WI38 (cell line): ENCODE results near the gene KIF16B.

ENCODE experiments used
- H3K4me3 ChIP-seq: 2 replicates; pipeline ENCODE4 v1.5.1; 2011; ENCODE audit warnings: low read depth, mild to moderate bottlenecking, control low read depth, low read length
- TF ChIP-seq, protein P1 (sequence below): IDR thresholded peaks from 2 replicates; pipeline ENCODE4 v1.5.1; 2012; ENCODE audit warnings: low read depth, mild to moderate bottlenecking, control low read depth, low read length

Gene KIF16B, protein sequence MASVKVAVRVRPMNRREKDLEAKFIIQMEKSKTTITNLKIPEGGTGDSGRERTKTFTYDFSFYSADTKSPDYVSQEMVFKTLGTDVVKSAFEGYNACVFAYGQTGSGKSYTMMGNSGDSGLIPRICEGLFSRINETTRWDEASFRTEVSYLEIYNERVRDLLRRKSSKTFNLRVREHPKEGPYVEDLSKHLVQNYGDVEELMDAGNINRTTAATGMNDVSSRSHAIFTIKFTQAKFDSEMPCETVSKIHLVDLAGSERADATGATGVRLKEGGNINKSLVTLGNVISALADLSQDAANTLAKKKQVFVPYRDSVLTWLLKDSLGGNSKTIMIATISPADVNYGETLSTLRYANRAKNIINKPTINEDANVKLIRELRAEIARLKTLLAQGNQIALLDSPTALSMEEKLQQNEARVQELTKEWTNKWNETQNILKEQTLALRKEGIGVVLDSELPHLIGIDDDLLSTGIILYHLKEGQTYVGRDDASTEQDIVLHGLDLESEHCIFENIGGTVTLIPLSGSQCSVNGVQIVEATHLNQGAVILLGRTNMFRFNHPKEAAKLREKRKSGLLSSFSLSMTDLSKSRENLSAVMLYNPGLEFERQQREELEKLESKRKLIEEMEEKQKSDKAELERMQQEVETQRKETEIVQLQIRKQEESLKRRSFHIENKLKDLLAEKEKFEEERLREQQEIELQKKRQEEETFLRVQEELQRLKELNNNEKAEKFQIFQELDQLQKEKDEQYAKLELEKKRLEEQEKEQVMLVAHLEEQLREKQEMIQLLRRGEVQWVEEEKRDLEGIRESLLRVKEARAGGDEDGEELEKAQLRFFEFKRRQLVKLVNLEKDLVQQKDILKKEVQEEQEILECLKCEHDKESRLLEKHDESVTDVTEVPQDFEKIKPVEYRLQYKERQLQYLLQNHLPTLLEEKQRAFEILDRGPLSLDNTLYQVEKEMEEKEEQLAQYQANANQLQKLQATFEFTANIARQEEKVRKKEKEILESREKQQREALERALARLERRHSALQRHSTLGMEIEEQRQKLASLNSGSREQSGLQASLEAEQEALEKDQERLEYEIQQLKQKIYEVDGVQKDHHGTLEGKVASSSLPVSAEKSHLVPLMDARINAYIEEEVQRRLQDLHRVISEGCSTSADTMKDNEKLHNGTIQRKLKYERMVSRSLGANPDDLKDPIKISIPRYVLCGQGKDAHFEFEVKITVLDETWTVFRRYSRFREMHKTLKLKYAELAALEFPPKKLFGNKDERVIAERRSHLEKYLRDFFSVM (N-terminal part only)

DNA sequence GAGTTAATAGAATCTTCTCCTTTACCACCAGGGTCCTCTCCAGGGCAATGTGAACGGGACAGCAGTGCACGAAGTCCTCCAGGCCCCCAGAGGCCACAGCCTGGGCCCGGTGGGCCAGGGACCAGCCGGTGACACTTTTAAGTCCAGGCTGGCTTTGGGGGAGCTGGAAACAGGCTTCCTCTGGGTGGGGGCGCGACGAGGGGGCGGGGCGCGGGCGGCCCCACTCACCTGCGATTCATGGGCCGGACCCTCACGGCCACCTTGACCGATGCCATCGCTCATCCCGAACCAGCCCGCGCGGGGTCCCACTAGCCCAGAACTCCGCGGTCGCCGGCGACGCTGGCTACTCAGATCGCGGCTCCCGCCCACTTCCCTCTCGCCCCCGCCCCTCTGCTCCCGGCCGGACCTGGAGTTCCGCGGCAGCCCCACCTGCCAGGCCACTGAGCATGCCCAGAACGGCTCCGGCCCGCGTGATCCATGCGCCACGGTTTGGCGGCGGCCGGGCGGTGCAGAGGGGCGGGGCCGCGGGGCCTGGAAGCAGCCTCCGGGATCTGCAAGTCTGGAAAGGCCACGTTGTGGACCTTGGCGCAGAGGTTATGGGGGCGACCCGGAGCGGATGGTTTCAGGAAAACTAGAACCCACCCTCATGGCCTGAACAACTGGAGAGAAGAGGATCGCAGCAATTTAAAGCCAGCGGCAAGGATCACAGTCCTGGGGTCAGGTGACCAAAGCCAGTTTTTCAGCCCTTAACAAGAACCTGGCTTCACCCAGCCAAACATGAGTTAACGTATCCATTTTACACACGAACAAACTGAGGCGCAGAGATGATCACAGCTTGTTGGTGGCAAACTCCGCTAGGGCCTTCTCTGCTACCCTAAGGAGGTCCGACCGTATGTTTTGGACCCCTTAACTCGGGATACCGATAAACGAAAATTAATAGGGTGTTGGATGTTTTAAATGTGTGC lies at the start of gene KIF16B:
Gene KIF16B, minus strand, starts transcription at position 448 of the 965 bp plus-strand sequence. Its CDS starts 173 bp downstream, at position 275.
- peak within 1 kb of the TSS; percentile 62 for H3K4me3 ChIP-seq
- TF ChIP-seq, protein P1, sequence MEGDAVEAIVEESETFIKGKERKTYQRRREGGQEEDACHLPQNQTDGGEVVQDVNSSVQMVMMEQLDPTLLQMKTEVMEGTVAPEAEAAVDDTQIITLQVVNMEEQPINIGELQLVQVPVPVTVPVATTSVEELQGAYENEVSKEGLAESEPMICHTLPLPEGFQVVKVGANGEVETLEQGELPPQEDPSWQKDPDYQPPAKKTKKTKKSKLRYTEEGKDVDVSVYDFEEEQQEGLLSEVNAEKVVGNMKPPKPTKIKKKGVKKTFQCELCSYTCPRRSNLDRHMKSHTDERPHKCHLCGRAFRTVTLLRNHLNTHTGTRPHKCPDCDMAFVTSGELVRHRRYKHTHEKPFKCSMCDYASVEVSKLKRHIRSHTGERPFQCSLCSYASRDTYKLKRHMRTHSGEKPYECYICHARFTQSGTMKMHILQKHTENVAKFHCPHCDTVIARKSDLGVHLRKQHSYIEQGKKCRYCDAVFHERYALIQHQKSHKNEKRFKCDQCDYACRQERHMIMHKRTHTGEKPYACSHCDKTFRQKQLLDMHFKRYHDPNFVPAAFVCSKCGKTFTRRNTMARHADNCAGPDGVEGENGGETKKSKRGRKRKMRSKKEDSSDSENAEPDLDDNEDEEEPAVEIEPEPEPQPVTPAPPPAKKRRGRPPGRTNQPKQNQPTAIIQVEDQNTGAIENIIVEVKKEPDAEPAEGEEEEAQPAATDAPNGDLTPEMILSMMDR: no peak

DNA sequence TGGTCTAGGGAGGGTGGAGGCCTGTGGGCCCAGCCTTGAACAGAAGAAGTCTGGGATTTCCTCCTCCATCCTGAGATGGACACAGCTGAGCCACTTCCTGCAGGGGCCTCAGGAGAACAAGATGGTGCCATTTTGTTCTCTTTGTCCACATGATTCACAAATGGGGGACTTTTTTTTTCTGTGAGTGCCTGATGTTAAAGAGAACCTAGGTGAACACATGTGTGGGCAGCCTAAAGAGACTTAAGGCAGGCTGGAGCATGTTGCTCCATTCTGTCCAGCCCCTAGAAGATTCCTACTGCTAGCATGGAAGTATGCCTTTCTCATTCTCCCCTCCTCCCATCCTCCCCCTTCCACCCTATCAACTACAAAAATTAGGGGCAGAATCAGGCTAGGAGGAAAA lies 49.3 kb upstream of the KIF16B start:
- TF ChIP-seq, protein P1: no peak
- H3K4me3 ChIP-seq: no peak overlapping the region

DNA sequence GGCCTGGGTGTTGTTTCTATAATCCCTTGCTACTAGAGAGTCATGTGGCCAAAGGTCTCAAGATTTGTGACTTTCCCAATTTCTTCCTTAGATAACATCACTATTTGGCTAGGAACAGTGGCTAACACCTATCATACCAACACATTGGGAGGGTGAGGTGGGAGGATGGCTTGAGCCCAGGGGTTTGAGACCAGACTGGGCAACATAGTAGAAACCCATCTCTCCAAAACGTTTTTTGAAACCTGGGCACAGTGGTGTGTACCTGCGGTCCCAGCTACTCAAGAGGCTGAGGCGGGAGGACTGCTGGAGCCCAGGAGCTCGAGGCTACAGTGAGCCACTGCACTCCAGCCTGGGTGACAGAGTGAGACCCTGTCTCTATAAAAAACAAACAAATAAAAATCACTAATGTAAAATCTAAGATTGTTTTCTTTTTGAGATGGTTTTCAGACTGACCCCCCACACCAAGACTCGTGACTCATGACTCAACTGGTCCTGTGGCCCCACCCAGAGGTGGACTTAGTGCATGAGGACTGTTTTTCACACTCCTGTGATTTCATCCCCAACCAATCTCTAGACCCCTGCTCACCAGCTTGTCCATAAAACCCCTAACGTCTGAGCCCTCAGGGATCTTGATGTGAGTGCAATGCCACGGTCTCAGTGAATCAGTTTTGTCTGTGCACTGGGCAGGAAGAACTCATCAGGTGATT lies 48.3 kb upstream of the KIF16B start:
- no peak overlapping the region for H3K4me3 ChIP-seq
- TF ChIP-seq, protein P1: no peak

DNA sequence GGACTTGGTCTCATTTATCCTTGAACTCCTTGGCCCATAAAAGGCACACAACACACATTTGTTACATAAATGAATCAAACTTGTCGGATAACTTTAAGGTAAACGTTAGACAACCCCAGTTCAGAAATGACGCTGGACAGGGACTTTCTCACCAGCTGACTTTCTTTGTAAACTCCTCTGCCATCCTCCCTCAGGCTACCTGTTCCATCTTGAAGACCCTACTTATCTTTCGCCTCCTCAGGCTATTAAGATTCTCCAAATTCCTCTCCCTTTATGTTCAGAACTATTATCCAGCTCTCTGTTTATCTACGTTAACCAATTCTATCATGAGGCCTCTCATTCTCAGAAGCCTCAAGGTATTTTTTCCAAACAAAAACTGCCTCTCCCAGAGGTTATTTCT lies 47.7 kb upstream of the KIF16B start:
- TF ChIP-seq, protein P1: no peak
- H3K4me3 ChIP-seq: no peak overlapping the region

DNA sequence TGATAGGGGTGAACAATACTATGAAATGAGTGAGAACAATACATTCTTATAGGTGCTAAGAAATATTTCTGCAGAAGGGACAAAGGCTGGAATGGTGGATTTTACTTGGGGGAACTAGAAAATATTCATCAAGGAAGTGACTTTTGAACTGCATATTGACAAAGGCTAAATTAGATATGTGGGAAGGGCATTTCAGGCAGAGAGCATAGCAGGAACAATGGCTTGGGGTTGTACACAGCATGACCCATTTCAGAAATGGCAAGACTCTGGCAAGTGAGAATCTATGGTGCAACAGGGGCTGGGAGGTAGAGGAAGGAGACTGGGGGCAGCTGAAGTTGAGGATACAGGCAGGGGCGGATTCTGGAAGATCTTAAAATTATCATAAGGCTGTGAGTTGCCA lies 46.7 kb upstream of the KIF16B start:
- H3K4me3 ChIP-seq: no peak overlapping the region
- TF ChIP-seq, protein P1: no peak

DNA sequence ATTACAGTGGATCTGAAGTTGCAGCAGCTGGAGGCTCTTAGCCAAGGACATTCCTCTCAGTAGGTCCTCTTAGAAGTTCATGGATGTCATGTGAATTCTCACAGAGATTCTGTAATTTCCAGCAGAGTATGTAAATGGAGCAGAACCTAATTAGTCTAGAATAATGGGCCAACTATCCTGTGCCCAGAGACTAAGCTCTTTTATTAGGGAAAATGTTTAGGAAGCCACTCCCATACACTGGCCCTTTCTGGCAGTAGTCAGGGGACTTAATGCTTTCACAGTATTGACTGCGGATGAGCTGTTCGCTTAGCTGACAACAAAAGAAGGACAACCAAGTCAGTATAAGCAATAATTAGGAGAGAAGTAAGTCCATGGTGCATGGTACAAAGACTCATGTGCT lies 43.8 kb upstream of the KIF16B start:
- no peak overlapping the region for H3K4me3 ChIP-seq
- TF ChIP-seq, protein P1: no peak
